NCI-H187 (cell line): ENCODE measurements around the gene AGBL3.

Experiments
- DNase-seq, 2 experiments: peaks; one replicate each; lab custom pipeline; 2025; lab: John Stamatoyannopoulos, UW

Gene AGBL3

DNA sequence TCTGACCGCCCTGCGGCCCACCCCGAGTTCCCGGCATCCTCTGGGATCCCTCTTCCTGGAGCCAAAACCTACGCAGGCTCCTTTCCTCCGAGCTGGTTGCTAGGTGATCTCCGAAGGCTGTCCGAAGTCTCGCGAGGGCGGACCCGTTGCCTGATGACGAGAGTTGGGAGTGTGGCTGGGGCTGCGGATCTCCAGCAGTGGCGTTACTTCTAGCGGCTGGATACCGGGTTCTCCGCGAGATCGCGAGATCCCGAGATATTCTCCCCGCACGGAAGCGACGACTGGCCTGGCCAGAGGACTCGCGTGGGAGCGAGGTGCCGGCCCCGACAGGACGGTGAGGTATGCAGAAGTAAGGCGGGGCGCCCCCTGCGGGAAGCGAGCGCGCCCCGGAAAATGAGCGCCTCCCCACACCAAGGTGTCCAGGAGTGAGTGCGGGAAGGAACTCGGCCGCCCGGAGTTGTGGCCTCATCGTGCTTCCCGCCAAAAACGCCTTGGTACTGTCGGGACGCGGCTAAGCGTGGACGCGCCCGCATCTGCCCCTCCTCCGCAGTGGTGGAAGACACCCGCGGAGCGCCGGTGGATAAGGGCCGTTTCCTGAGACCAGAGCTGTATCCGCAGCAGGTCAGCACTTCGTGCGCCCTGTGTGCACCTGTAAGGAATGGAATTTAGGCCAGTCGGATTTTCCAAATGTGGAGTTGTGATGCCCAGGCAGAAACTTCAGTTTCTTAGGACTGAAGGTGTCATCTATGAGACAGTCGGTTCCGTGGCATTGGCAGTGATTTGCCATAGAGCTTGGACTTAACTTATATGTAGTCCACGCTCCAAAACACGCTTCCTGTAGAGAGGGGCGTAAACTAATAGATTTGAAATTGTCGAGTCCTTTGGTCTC is at the start of gene AGBL3:
Gene AGBL3, plus strand, starts transcription at position 146 of the 889 bp plus-strand sequence. CDS start 1,426 bp downstream, outside the sequence.
- DNase-seq: peak; percentile 81 to 91

DNA sequence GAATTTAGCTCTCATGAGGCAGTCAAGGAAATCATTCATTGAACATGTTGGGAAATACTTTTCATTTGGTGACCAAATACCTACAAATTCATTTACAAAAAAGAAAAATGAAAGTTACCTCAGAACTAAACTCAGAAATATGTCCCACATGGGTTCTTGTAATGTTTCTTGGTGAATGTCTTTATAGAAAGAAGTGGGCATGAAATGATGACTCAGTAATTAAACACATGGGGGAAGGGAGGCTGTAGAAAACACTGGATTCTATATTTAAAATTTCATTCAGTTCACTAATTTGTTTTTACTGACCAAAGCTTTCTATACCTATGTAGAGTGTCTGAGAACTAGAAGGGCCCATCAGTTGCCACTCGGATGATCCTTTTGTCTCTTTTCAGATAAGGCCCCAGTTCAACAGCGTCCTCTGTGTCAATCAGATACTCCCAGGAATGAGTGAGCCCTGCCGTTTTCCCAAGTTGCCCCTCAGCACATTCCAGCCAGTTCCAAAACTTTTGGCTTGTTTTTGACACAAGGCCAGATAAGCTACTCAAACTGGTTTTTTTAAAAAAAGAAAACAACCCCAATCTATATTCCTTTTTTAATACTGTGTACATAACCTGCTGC is 49.3 kb upstream of the AGBL3 start:
- no peak for DNase-seq

- DNase-seq: peak in 1 of 2 experiments; percentile 7
These were observed 48.2 kb upstream of the AGBL3 start for GRCh38 chr7:134938141-134938540.

- DNase-seq: no peak
These were observed 47.2 kb upstream of the AGBL3 start for GRCh38 chr7:134939136-134939535.

- DNase-seq: no peak
These were observed 45.6 kb upstream of the AGBL3 start for GRCh38 chr7:134940729-134941128.

DNA sequence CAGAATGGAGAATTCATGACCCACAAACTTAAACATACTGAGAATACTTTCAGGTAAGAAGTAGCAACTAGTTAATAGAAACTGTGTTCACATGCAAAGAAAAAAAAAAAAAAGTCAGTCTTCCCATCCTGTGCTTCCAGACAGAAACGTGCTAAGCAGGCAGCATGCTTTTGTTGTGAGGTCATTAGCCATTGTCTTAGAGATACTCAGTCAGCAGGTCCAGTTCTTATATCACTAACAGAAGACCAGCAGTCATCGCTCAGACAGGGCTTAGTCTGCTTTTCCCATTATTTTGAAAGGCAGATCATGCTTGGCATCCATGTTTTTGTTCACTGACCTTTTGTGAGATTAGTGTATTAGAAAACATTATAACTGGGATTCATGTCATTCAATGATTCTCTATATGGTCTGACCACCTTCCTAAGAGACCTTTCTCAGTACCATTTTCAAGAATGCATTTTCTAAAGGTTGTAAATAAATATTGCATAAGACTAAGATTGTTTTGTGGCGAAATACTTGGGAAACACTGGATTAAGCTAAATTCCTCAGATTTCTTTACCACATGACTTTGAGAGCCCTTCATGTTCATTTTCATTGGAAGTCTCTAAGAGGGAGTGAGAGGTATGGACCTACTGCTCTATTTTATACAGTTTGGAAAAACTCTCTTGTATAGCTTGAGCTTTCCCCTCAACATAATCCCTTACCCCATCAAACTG is 45.0 kb upstream of the AGBL3 start:
- no peak for DNase-seq

GRCh38 chr7:134941952-134942351 is 44.4 kb upstream of the AGBL3 start:
- DNase-seq: no peak

DNA sequence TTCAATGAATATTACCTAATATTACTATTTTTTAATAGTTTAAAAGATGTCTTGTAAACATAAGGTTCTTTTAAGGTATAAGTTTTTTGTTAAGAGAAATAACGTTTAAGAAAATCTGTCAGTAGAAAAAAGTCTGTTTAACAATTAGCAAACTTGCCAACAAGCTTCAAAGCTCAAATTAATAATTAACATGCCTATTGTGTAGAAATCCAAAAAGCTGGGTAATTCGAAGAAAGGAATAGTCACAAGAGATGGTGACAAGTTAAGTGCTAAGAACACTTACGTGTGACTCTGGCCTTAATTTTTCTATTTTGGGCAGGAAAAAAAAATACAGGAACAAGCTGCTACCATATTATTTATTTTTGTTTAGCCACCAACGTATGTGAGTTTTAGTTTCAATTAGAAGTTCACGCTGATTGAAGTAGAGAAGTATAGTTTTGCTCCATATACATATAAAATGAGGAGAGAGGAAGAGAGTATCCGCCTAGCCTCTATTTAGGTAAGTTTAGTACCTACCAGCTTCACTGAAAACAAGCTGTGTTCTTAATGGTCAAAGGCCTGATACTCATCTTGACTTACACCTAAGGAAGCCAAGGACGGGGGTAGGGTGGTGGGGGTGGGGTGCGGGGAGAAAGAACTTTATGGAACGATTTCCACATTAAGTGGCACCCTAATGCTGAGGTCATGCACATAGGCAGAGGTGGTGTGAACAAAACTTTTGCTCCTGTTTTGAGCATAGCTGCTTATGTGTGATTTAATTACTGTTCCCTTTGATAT is 43.4 kb upstream of the AGBL3 start:
- no peak for DNase-seq

DNA sequence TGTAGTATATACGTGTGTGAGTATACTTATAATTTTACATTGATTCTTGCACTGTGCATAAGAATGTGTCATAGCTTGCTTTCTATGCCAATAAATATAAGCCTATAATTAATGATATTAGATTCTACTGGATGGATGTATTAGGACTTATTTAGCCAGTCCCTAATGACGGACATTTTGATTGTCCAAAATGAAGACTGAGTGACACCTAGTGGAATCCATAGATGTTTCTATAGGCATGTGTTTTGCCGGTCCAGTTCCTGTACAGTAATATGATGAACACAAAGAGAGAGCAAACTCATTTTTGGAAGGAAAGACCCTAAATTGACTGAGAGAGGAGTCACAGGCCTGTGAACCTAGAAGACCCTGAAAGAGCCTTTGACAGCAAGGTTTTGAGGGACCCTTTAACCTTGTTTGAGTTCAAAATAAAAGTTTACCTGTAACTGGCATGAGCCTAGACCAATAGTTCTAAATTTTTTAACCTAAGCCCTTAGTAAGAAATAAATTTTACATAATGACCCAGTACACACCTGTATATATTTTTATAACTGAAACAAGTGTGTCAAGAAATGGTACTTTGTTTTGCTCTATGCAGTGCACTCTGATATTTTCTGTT is 42.4 kb upstream of the AGBL3 start:
- DNase-seq: no peak

DNA sequence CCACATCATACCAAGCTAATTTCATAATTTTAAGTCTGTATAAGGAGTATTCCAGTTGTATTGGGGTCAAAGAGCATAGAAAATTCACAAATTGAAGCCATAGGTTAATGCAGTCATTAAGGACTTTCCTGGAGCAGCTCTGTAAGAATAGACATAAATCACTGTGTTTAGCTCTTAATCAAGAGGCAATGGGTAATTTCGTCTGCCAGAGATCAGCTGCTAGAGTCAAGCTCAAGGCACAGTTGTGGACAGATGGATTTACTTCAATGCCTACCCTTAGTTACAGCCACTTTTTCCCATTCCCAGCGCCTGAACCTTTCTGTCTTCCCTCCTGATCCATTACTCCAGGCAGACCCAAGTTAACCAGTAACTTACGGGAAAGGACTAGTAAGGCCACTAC is 40.6 kb upstream of the AGBL3 start:
- no peak for DNase-seq

- no peak for DNase-seq
These were observed 40.0 kb upstream of the AGBL3 start for GRCh38 chr7:134946260-134946659.

- no peak for DNase-seq
These were observed 39.0 kb upstream of the AGBL3 start for GRCh38 chr7:134947329-134947728.

DNA sequence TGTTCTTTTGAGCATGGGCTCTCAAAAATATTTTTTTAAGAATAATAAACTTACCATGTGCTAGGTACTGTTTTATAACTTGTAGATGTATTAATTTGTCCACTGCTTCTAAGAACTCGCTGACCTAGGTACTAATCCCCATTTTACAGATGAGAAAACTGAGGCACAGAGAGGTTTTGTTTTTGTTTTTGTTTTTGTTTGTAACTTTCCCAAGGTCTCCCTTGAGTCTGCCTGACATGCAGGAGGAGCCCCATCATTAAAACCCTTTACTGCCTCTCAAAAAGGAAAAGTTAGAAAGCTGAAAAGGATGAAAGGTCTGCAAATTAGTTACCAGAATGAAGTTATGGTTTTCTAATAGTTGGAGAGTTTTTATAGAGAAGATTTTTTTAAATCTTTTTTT is 38.5 kb upstream of the AGBL3 start:
- DNase-seq: no peak

GRCh38 chr7:134948246-134948645 is 38.1 kb upstream of the AGBL3 start:
- DNase-seq: no peak

GRCh38 chr7:134948736-134949135 is 37.6 kb upstream of the AGBL3 start:
- DNase-seq: no peak

- no peak for DNase-seq
These were observed 37.1 kb upstream of the AGBL3 start for GRCh38 chr7:134949171-134949570.

GRCh38 chr7:134954197-134955082 is 31.9 kb upstream of the AGBL3 start:
- no peak for DNase-seq

DNA sequence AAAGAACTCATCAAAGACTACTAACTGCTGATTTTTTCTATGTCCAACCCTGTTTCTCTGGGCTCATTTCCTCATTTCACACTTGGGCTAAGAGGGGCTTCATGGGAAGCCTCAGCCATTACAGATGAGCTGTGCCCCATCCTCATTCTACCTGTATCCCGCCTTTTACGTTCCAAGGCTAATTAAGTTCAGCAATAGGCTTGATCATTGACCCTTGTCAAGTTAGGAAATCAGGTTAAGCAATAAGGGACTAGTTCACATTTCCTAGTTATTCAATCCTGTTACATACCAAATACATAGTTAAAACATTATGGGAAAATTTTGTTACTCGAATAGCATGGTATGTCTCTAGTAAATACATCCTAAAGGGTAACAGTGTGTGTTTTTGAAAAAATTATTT is 29.3 kb upstream of the AGBL3 start:
- DNase-seq: no peak

GRCh38 chr7:134959810-134960209 is 26.5 kb upstream of the AGBL3 start:
- DNase-seq: no peak

DNA sequence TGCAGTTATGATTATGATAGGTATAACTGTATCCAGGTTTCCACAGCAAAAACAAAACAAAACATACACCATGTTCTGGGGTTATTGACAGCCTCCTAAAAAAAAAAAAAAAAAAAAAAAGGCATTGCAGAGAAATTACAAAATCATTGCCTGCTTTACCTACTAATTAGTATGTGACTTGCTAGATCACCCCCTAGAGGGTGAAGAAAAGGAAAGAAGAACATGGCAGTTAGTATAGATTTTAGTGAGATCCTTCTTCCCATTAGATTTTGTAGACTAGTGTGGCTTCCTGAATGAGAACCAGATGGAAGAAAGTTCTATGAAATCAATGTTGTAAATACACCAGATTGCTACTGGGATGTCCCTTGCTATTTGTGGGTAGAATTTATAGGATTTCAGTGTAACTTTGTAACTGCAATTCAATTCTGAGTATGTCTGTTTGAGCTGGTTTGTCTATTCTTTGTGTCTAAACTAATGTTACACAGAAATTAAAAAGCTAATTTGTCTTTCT is 24.0 kb upstream of the AGBL3 start:
- no peak for DNase-seq
